ENCODE results near the gene SEPTIN5.

DNA sequence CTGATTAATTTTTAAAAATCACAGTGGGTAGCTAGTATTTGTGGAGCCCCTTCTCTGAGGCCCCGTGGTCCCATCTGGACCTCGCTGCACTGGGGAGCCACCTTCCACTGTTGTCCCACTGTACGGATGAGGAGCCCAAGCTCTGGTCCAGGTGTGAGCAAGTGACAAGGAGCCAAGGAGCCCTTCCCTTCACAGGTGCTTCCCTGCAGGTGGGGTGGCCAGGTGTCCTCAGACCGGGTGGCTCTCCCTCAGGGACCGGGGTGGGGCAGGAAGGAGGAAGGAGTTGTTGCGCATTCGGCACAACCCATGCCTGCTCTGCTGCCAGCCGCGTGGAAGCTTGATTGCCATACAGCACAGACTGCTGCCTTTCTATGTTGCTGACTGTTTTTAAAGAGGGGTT is 10.4 kb upstream of the SEPTIN5 start:
- no peak for TF ChIP-seq POLR2A (IDR thresholded peaks at IDR 0.05)
- TF ChIP-seq CTCF (IDR thresholded peaks at IDR 0.05), result no peak
